GM12872 (cell line): ENCODE measurements around the gene RNF17.

ENCODE experiments used
- CTCF ChIP-seq: IDR thresholded peaks from 3 replicates; pipeline ENCODE4 v1.5.1; 2011; ENCODE audit warnings: low read depth, mild to moderate bottlenecking, low read length, moderate library complexity; ENCODE audit not compliant: insufficient read depth

Gene RNF17

GRCh38 chr13:24723206-24723605, 40.8 kb upstream of the RNF17 start:
- no peak for TF ChIP-seq CTCF

- no peak for TF ChIP-seq CTCF
These were observed 39.3 kb upstream of the RNF17 start for GRCh38 chr13:24724714-24725113.

GRCh38 chr13:24725379-24725778, 38.6 kb upstream of the RNF17 start:
- TF ChIP-seq CTCF: no peak

- TF ChIP-seq CTCF: peak; percentile 85
These were observed 36.0 kb upstream of the RNF17 start for GRCh38 chr13:24727731-24728601.

GRCh38 chr13:24734950-24735349, 29.0 kb upstream of the RNF17 start:
- no peak for TF ChIP-seq CTCF

GRCh38 chr13:24737042-24737441, 26.9 kb upstream of the RNF17 start:
- TF ChIP-seq CTCF: no peak

GRCh38 chr13:24738366-24738847, 25.6 kb upstream of the RNF17 start:
- no peak for TF ChIP-seq CTCF
